GM12874 (cell line): ENCODE data around the gene ASB7.

Experiments used
- TF ChIP-seq, protein P1 (sequence below): IDR thresholded peaks from 2 replicates; pipeline ENCODE4 v1.5.1; 2011; ENCODE audit warnings: low read depth, mild to moderate bottlenecking, control low read depth, low read length, moderate library complexity; ENCODE audit not compliant: insufficient read depth

ASB7 gene

DNA sequence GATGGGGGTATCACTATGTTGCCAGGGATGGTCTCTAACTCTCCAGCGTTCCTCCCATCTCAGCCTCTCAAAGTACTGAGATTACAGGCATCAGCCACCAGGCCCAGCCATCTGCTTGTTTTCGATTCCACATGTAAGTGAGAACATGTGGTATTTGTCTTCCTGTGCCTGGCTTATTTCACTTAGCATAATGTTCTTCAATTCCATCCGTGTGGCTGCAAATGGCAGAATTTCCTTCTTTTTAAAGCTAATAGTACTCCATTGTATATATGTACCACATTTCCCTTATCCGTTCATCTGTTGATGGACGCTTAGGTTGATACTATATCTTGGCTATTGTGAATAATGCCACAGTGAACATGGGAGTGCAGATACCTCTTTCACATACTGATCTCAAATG lies 70.6 kb downstream of the ASB7 start:
- TF ChIP-seq, protein P1, sequence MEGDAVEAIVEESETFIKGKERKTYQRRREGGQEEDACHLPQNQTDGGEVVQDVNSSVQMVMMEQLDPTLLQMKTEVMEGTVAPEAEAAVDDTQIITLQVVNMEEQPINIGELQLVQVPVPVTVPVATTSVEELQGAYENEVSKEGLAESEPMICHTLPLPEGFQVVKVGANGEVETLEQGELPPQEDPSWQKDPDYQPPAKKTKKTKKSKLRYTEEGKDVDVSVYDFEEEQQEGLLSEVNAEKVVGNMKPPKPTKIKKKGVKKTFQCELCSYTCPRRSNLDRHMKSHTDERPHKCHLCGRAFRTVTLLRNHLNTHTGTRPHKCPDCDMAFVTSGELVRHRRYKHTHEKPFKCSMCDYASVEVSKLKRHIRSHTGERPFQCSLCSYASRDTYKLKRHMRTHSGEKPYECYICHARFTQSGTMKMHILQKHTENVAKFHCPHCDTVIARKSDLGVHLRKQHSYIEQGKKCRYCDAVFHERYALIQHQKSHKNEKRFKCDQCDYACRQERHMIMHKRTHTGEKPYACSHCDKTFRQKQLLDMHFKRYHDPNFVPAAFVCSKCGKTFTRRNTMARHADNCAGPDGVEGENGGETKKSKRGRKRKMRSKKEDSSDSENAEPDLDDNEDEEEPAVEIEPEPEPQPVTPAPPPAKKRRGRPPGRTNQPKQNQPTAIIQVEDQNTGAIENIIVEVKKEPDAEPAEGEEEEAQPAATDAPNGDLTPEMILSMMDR, result no peak

DNA sequence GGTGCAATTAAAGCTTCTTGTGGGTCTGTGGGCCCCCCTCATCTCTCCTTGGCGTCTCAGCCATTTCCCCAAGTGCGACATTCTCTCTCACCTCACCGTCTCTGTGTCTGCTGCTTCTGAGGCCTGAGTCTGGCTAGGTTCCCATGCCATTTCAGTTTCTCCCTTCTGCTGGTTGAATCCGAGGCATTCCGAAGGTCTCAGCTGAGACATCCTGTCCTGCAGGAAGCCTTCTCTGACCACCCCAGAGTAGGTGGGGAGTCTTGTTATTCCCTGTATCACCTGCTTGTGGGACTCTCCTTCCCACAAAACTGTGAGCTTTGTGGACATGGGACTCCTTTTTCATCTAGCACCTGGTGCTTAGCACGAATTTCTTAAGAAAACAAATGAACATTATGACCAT lies 78.3 kb downstream of the ASB7 start:
- TF ChIP-seq, protein P1, result no peak

DNA sequence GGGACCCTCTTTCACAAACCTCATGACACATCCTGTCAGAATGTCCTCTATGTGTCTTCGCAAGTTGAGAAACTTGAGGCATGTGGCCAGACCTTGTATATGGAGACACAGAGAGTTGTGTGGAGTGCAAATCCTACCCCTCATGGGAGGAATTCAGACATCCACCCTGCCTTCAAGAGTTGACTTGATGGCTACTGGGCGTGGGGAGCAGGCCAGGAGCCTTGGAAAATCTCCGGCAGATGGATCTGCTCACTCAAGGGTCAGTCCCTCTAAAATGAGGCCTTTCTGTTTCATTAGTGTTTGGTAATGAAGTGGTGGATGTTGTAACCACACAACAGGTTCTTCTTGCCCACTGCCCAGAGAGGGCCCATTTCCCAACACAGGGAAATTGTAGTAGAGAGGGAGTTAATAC lies 79.0 kb downstream of the ASB7 start:
- TF ChIP-seq, protein P1, result no peak

- TF ChIP-seq, protein P1, result no peak
These were observed 80.1 kb downstream of the ASB7 start for GRCh38 chr15:100682468-100682867.

GRCh38 chr15:100683434-100683833 lies 81.0 kb downstream of the ASB7 start:
- TF ChIP-seq, protein P1, result no peak

GRCh38 chr15:100684591-100684990 lies 82.2 kb downstream of the ASB7 start:
- TF ChIP-seq, protein P1, result no peak

DNA sequence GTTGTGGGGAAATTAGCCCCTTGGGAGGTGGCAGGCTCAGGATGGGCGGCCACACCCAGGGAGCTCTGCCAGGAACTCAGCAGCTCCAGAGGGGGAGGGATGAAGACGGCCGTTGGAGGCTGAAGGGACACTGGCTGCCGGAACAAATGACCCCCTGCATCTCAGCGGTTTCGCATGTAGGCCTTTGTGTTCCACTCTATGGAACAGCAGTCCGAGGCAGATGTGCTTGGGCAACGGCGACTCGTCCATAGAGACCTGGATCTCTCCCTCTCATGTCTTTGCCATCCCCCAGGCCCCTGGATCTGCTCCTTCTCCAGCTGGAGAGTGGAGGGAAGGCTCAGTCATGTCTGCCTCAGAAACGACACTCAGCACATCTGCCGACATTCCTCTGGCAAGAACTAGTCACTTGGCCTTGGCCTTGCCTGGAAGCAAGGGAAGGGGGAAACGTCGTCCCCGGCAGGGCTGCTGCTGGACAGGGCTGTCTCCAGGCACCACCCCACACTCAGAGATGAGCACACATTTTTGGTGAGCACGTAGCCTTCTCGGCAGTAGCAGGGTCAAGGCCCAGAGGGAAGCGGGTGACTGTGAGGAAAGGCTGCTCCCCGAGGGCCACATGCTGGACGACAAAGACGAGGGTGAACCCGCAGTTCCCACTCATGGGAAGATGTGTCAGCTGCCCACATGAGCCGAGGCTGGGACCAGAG lies 83.8 kb downstream of the ASB7 start:
- TF ChIP-seq, protein P1, result no peak
